Measurements from ENCODE around the gene FBXL13. TPM values are rescaled to one million over a fixed set of nuclear protein-coding genes. Genes with fewer than 3 reads are reported as not detected.
"Not testable (repeated sequence)": the region's sequence is repeated elsewhere in the genome, so short reads cannot be mapped to it uniquely, and the experiment has no call there.

FBXL13 gene
- total RNA-seq, 1 donor from 2014 or later, result 1.3 TPM

- no peak for DNase-seq
Observed at GRCh38 chr7:102856036-102856435, 218.6 kb downstream of the FBXL13 start.

GRCh38 chr7:102849538-102849937 lies 225.1 kb downstream of the FBXL13 start:
- no peak for DNase-seq

- DNase-seq, result peak; percentile 70
Observed at GRCh38 chr7:102849079-102849478, 225.5 kb downstream of the FBXL13 start.

GRCh38 chr7:102845346-102845745 lies 229.2 kb downstream of the FBXL13 start:
- no peak for DNase-seq

- DNase-seq, result no peak
Observed at GRCh38 chr7:102843850-102844249, 230.7 kb downstream of the FBXL13 start.

- no peak for DNase-seq
Observed at GRCh38 chr7:102842284-102842683, 232.3 kb downstream of the FBXL13 start.

- peak; percentile 87 for DNase-seq
Observed at GRCh38 chr7:102841290-102841689, 233.3 kb downstream of the FBXL13 start.

- DNase-seq, result no peak
Observed at GRCh38 chr7:102840404-102840803, 234.2 kb downstream of the FBXL13 start.

GRCh38 chr7:102838572-102839101 lies 236.0 kb downstream of the FBXL13 start:
- not testable (repeated sequence) for DNase-seq

GRCh38 chr7:102837802-102838201 lies 236.8 kb downstream of the FBXL13 start:
- no peak for DNase-seq

GRCh38 chr7:102836977-102837376 lies 237.6 kb downstream of the FBXL13 start:
- DNase-seq, result no peak

GRCh38 chr7:102836191-102836919 lies 238.2 kb downstream of the FBXL13 start:
- peak; percentile 75 for DNase-seq

- no peak for DNase-seq
Observed at GRCh38 chr7:102834999-102835398, 239.6 kb downstream of the FBXL13 start.

- no peak for DNase-seq
Observed at GRCh38 chr7:102834466-102834865, 240.1 kb downstream of the FBXL13 start.

- no peak for DNase-seq
Observed at GRCh38 chr7:102833343-102833742, 241.3 kb downstream of the FBXL13 start.

- peak; percentile 16 for DNase-seq
Observed at GRCh38 chr7:102832674-102833073, 241.9 kb downstream of the FBXL13 start.

- DNase-seq, result peak; percentile 42
Observed at GRCh38 chr7:102830197-102830596, 244.4 kb downstream of the FBXL13 start.

GRCh38 chr7:102829075-102829474 lies 245.5 kb downstream of the FBXL13 start:
- no peak for DNase-seq

- DNase-seq, result no peak
Observed at GRCh38 chr7:102828286-102828685, 246.3 kb downstream of the FBXL13 start.

GRCh38 chr7:102823390-102824119 lies 251.0 kb downstream of the FBXL13 start:
- peak; percentile 27 for DNase-seq

- DNase-seq, result no peak
Observed at GRCh38 chr7:102821994-102822747, 252.4 kb downstream of the FBXL13 start.

- DNase-seq, result no peak
Observed at GRCh38 chr7:102819151-102819550, 255.4 kb downstream of the FBXL13 start.
